Esophagus muscularis mucosa (tissue), 4 donors: ENCODE results near the gene TMEM61.

ENCODE experiments used
- EP300 ChIP-seq: sonication (generic); formaldehyde crosslinking; IDR thresholded peaks from one replicate; pipeline ENCODE4 v1.6.1; 2017; ENCODE audit warnings: antibody characterized with exemption
- POLR2A ChIP-seq: fragments of 450-650 bp; IDR thresholded peaks from one replicate; pipeline ENCODE4 v1.6.1; 2017; ENCODE audit warnings: antibody characterized with exemption, moderate library complexity, mild to moderate bottlenecking, low read depth
- POLR2AphosphoS5 ChIP-seq, 2 donors: sonication (generic); formaldehyde crosslinking; IDR thresholded peaks; one replicate each; pipeline ENCODE4 v1.6.1; 2017; ENCODE audit warnings: antibody characterized with exemption in 2 of 2
- TF ChIP-seq, protein P1 (sequence below), 3 experiments: fragments of 200-600 bp in 2 of 3; fragments of 450-650 bp in 1 of 3; sonication (generic) in 2 of 3; IDR thresholded peaks; one replicate each; pipeline ENCODE4 v1.5.1; 2017 to 2019; ENCODE audit warnings: antibody characterized with exemption in 3 of 3, mild to moderate bottlenecking in 2 of 3, moderate library complexity in 1 of 3

DNA sequence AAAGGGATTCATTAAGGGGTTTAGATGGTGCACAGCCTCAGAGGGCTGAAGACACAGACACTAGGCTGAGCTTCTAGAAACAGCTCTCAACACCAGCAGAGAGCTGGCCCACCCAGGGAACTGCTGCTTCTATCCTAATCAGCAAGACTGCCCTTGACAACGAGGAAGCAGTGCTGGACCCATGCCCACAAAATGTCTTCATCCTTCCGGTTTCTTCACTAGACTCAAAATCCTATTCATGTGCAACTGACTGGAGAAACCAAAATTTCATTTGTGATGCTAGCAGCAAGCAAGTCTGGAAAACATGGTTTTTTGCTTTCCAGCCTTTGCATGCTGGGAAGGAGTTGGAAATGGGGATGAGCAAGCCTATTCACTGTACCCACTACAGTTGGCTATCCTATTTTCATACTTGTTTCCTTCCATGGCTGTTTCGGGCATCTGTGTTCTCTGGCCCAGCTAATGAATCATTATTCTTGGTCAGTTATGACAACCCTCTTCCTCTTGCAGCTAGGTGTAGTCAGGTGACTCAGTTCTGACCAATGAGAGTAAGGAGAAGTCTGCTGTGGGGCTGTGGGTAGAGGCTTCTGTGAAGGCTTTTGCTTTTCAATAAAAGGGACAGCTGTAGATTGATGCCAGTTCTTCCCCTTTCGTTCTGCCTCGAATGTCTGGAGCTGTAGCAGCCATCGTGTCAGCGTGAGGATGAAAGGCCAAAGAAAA, 14.6 kb upstream of the TMEM61 start:
- TF ChIP-seq EP300 (no peak), POLR2AphosphoS5 (IDR thresholded peaks at IDR 0.05) (no peak), POLR2A (no peak)
- TF ChIP-seq, protein P1, sequence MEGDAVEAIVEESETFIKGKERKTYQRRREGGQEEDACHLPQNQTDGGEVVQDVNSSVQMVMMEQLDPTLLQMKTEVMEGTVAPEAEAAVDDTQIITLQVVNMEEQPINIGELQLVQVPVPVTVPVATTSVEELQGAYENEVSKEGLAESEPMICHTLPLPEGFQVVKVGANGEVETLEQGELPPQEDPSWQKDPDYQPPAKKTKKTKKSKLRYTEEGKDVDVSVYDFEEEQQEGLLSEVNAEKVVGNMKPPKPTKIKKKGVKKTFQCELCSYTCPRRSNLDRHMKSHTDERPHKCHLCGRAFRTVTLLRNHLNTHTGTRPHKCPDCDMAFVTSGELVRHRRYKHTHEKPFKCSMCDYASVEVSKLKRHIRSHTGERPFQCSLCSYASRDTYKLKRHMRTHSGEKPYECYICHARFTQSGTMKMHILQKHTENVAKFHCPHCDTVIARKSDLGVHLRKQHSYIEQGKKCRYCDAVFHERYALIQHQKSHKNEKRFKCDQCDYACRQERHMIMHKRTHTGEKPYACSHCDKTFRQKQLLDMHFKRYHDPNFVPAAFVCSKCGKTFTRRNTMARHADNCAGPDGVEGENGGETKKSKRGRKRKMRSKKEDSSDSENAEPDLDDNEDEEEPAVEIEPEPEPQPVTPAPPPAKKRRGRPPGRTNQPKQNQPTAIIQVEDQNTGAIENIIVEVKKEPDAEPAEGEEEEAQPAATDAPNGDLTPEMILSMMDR (IDR thresholded peaks at IDR 0.05): no peak
